Prostate gland (tissue), 2 donors: ENCODE measurements around the gene EXTL1. TPM values are rescaled to one million over a fixed set of nuclear protein-coding genes. Genes with fewer than 3 reads are reported as not detected.
A peak's percentile ranks its signal among the peaks of the same experiment; 100 is the strongest.

Experiments used
- DNase-seq: peaks from one replicate; pipeline ENCODE4 v3.0.0-alpha.2; 2019; ENCODE audit warnings: low spot score
- H3K27ac ChIP-seq, 2 donors: fragments of 200-600 bp; sonication (generic); 2 replicates each; pipeline ENCODE4 v1.5.1; 2017 to 2019
- H3K27me3 ChIP-seq: fragments of 200-600 bp; sonication (generic); replicated peaks from 2 replicates; pipeline ENCODE4 v1.5.1; 2019; ENCODE audit not compliant: insufficient read depth
- H3K36me3 ChIP-seq, 2 donors: fragments of 200-600 bp; sonication (generic); 1 replicate in 1 of 2; 2 replicates in 1 of 2; pipeline versions ENCODE4 v1.5.1 to v1.8.1; 2017 to 2019
- H3K4me1 ChIP-seq: fragments of 200-600 bp; sonication (generic); replicated peaks from 2 replicates; pipeline ENCODE4 v1.5.1; 2019
- H3K4me3 ChIP-seq, 2 donors: fragments of 200-600 bp; sonication (generic); 2 replicates each; pipeline ENCODE4 v1.5.1; 2017 to 2019
- H3K9me3 ChIP-seq: fragments of 200-600 bp; sonication (generic); 2 replicates; pipeline ENCODE4 v1.5.1; 2017
- CTCF ChIP-seq, 4 experiments: fragments of 200-600 bp in 2 of 4; fragments of 450-650 bp in 2 of 4; sonication (generic) in 2 of 4; IDR thresholded peaks; 1 replicate in 3 of 4; 2 replicates in 1 of 4; pipeline ENCODE4 v1.5.1; 2016 to 2019; ENCODE audit warnings: antibody characterized with exemption in 4 of 4, mild to moderate bottlenecking in 2 of 4, moderate library complexity in 2 of 4
- POLR2A ChIP-seq: fragments of 450-650 bp; IDR thresholded peaks from one replicate; pipeline ENCODE4 v1.6.1; 2016; ENCODE audit warnings: antibody characterized with exemption, mild to moderate bottlenecking
- POLR2AphosphoS5 ChIP-seq: sonication (generic); formaldehyde crosslinking; IDR thresholded peaks from one replicate; pipeline ENCODE4 v1.6.1; 2017; ENCODE audit warnings: antibody characterized with exemption
- WGBS: methylation state at CpG from one replicate; pipeline ENCODE4 v1.1.5; 2018; 5-methylcytosine and 5-hydroxymethylcytosine counted together
- intact Hi-C: fragments of 100-400 bp; cut with DNase I; formaldehyde crosslinking; loops from one replicate; pipeline ENCODE4 v1.14.2; 2022
- total RNA-seq, 2 donors: library from RNA; depleted of rRNA; stranded (reverse); fragments of >200 nt; gene quantifications; one replicate each; pipeline ENCODE4 v1.1.0, GENCODE V29; 2016

EXTL1 gene
- total RNA-seq, 2 donors from 2014 or later = 3.2 TPM; not detected in 1

- no peak for DNase-seq
- Histone ChIP-seq H3K27ac (no peak overlapping the region), H3K36me3 (no peaks in the 10 kb centered on the region), H3K4me1 (peaks cover 6% of the 10 kb centered on the region), H3K4me3 (no peak overlapping the region), H3K9me3 (no peaks in the 10 kb centered on the region), H3K27me3 (peaks cover 27% of the 10 kb centered on the region)
- no peak for TF ChIP-seq POLR2AphosphoS5
- TF ChIP-seq POLR2A = no peak
- no peak for TF ChIP-seq CTCF (IDR thresholded peaks at IDR 0.05)
- 34% methylated on average over 29 of the region's 29 CpGs for WGBS
- intact Hi-C loops = no loop called here
These were observed 23.6 kb downstream of the EXTL1 start for GRCh38 chr1:26044971-26045721.

DNA sequence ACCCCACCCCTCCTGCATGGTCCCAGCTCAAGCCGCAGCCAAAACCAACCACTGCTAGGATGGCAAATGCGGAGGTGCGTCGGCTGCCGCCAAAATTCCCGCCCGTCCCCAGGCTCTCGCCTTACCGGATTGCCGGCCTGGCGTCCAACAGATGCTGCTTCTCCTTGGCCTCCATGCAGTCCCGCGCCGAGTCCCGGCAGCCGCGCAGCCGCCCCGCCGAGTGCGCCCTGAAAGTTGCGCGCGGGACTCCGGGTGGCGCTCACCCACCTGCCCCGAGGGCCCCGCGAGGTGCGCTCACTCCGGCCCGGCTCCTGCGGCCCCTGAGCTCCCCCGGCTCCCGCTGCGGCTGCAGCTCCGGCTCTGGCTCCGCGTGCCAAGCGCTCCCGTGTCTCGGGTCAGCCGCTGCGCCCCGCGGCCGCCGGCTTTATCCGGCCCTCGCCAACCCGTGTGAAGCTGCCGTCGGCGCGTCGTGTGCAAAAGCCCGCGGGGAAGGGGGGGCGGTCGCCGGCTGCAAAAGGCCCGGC lies 24.2 kb downstream of the EXTL1 start, which contains the start of gene SLC30A2:
TSS of gene SLC30A2 (minus strand) at position 397 of the 524 bp plus-strand sequence. CDS start at position 175, 222 bp downstream.
- H3K9me3 ChIP-seq = no peaks in the 10 kb centered on the region
- peak within 1 kb of the TSS in 1 of 2 donors; percentile 4 for H3K4me3 ChIP-seq
- peaks cover 27% of the 10 kb centered on the region for H3K27me3 ChIP-seq
- peaks cover 6% of the 10 kb centered on the region for H3K4me1 ChIP-seq
- no peak for DNase-seq
- no peak for TF ChIP-seq CTCF (IDR thresholded peaks at IDR 0.05)
- TF ChIP-seq POLR2AphosphoS5 = no peak
- TF ChIP-seq POLR2A = no peak
- WGBS = under 1% methylated on average over 59 of the region's 62 CpGs
- H3K27ac ChIP-seq = no peak within 1 kb of the TSS
- intact Hi-C loops = no loop called here
- no peaks in the 10 kb centered on the region for H3K36me3 ChIP-seq

- Histone ChIP-seq H3K27me3 (peaks cover 27% of the 10 kb centered on the region), H3K4me3 (peak overlapping the region in 1 of 2 donors; percentile 4)
- intact Hi-C loops = no loop called here
These were observed 24.9 kb downstream of the EXTL1 start for GRCh38 chr1:26046246-26047095.

DNA sequence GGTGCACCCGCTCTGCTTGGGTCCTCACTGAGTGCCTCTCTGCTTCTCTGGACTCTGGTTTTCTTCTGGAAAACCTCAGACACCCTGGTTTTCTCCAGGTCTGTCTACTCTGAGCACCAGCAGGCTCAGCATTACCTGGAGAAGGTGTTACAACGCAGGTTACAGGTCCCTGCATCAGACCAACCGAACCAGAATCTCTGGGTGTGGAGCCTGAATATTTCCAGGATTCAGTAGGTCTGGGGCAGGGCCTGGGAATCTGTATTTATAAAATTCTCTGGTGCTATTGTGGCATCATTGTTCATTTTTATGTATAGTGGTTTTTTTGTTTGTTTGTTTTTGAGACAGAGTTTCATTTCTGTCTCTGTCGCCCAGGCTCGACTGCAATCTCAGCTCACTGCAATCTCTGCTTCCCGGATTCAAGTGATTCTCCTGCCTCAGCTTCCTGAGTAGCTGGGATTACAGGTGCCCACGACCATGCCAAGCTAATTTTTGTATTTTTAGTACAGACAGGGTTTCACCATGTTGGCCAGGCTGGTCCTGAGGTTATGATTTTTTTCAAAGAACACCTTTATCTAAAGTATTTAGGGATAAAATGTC lies 25.8 kb downstream of the EXTL1 start:
- Histone ChIP-seq H3K27ac (no peak overlapping the region), H3K4me3 (no peak overlapping the region), H3K36me3 (no peaks in the 10 kb centered on the region), H3K9me3 (no peaks in the 10 kb centered on the region), H3K27me3 (peaks cover 27% of the 10 kb centered on the region), H3K4me1 (peaks cover 6% of the 10 kb centered on the region)
- 77% methylated on average over 7 of the region's 7 CpGs for WGBS
- intact Hi-C loops = no loop called here
- no peak for DNase-seq
- TF ChIP-seq POLR2A (no peak), POLR2AphosphoS5 (no peak), CTCF (IDR thresholded peaks at IDR 0.05) (no peak)

More at GRCh38 chr1:26046246-26047095, 24.9 kb downstream of the EXTL1 start:
- TF ChIP-seq POLR2AphosphoS5 (no peak), POLR2A (no peak), CTCF (IDR thresholded peaks at IDR 0.05) (no peak)
- Histone ChIP-seq H3K36me3 (no peaks in the 10 kb centered on the region), H3K9me3 (no peaks in the 10 kb centered on the region), H3K4me1 (peaks cover 6% of the 10 kb centered on the region), H3K27ac (no peak overlapping the region)
- no peak for DNase-seq
- 4% methylated on average over 33 of the region's 57 CpGs for WGBS
